Middle frontal gyrus (tissue), 1 donor: ENCODE data around the gene GMEB2.
"Not testable (repeated sequence)": the region's sequence is repeated elsewhere in the genome, so short reads cannot be mapped to it uniquely, and the experiment has no call there.

Experiments used
- DNase-seq: peaks from one replicate; pipeline ENCODE4 v3.0.0-alpha.2; 2015; ENCODE audit warnings: low spot score; ENCODE audit errors: extremely low spot score

GMEB2 gene

GRCh38 chr20:63573647-63574131 lies 53.2 kb downstream of the GMEB2 start:
- no peak for DNase-seq

GRCh38 chr20:63572788-63573646 lies 53.9 kb downstream of the GMEB2 start:
- no peak for DNase-seq

- DNase-seq, result no peak
Measured at GRCh38 chr20:63572071-63572787, 54.7 kb downstream of the GMEB2 start.

- DNase-seq, result not testable (repeated sequence)
Measured at GRCh38 chr20:63571087-63571478, 55.8 kb downstream of the GMEB2 start.

GRCh38 chr20:63570281-63571086 lies 56.4 kb downstream of the GMEB2 start:
- no peak for DNase-seq

GRCh38 chr20:63568986-63569949 lies 57.6 kb downstream of the GMEB2 start:
- no peak for DNase-seq

- no peak for DNase-seq
Measured at GRCh38 chr20:63568170-63568981, 58.5 kb downstream of the GMEB2 start.

- no peak for DNase-seq
Measured at GRCh38 chr20:63567386-63568169, 59.3 kb downstream of the GMEB2 start.

- no peak for DNase-seq
Measured at GRCh38 chr20:63567136-63567385, 59.8 kb downstream of the GMEB2 start.

GRCh38 chr20:63566395-63567135 lies 60.3 kb downstream of the GMEB2 start:
- DNase-seq, result no peak

- DNase-seq, result no peak
Measured at GRCh38 chr20:63565699-63566335, 61.1 kb downstream of the GMEB2 start.

GRCh38 chr20:63565021-63565698 lies 61.7 kb downstream of the GMEB2 start:
- no peak for DNase-seq

- DNase-seq, result no peak
Measured at GRCh38 chr20:63564036-63564810, 62.7 kb downstream of the GMEB2 start.

GRCh38 chr20:63563225-63563935 lies 63.5 kb downstream of the GMEB2 start:
- no peak for DNase-seq

- no peak for DNase-seq
Measured at GRCh38 chr20:63562461-63563224, 64.3 kb downstream of the GMEB2 start.
